Omental fat pad (tissue), 4 donors: Measurements from ENCODE around the gene MMP28. TPM values are rescaled to one million over a fixed set of nuclear protein-coding genes. Genes with fewer than 3 reads are reported as not detected.
A peak's percentile ranks its signal among the peaks of the same experiment; 100 is the strongest.

Experiments
- ATAC-seq: fragments of 150-250 bp; one replicate; pipeline ENCODE4 v1.9.1; 2016; ENCODE audit warnings: mild to moderate bottlenecking, moderate library complexity; ENCODE audit not compliant: low FRiP score
- DNase-seq: peaks from one replicate; pipeline ENCODE4 v3.0.0-alpha.2; 2019; ENCODE audit warnings: low spot score
- total RNA-seq, 4 donors: library from RNA; depleted of rRNA; stranded (reverse); fragments of >200 nt; gene quantifications; one replicate each; pipeline ENCODE4 v1.1.0, GENCODE V29; 2016
- TF ChIP-seq, protein P1 (sequence below), 3 donors: fragments of 450-650 bp; IDR thresholded peaks; one replicate each; pipeline ENCODE4 v1.5.1; 2016 to 2017; ENCODE audit warnings: antibody characterized with exemption in 3 of 3, mild to moderate bottlenecking in 3 of 3, moderate library complexity in 2 of 3

Gene MMP28
- total RNA-seq, 4 donors from 2014 or later: 31.5 to 65.6 (median 48.7) TPM

DNA sequence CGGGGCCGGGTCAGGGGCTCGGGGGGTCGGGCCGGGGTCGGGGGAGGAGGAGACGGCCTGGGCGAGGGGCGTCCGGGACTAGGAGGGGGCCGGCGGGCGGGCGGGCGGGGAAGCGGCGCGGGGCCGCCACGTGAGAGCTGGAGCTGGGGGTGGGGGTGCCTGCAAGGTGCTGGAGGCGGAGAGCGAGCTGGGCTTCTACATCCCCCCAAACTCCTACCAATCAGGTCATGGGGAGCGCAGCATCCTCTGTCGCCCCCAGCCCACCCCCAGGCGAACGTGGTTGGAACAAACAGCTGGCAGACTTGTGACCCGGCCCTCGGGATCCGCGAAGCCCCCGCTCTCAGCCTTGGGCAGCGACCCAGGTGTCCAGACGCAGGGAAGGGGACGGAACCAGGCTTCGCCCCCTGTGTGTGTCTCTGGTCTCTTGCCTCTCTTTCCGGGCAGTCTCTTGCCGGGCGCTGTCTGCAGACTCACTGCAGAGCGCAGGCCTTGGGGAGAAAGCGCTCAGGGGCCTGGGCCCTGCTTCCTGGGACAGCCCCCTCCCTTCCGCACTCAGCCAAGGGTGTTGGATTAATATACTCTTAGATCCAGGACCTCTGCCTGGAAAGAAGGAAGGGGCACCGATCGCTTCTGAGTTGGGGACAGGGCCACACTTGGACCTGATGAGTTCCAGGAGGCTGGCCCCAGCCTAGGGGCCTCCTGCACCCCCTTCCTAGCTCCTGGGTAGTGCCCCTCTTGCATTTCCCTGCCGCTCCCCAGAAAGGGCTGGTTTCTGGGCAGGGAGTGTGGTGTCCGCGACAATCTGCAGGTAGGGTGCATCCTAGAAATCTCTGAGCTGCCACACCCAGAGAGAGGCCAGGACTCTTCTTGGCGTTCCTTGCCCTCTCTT, 63.3 kb downstream of the MMP28 start:
- no peak for DNase-seq
- ATAC-seq: peak; percentile 37
- TF ChIP-seq, protein P1, sequence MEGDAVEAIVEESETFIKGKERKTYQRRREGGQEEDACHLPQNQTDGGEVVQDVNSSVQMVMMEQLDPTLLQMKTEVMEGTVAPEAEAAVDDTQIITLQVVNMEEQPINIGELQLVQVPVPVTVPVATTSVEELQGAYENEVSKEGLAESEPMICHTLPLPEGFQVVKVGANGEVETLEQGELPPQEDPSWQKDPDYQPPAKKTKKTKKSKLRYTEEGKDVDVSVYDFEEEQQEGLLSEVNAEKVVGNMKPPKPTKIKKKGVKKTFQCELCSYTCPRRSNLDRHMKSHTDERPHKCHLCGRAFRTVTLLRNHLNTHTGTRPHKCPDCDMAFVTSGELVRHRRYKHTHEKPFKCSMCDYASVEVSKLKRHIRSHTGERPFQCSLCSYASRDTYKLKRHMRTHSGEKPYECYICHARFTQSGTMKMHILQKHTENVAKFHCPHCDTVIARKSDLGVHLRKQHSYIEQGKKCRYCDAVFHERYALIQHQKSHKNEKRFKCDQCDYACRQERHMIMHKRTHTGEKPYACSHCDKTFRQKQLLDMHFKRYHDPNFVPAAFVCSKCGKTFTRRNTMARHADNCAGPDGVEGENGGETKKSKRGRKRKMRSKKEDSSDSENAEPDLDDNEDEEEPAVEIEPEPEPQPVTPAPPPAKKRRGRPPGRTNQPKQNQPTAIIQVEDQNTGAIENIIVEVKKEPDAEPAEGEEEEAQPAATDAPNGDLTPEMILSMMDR (IDR thresholded peaks at IDR 0.05): no peak

GRCh38 chr17:35731239-35731916, 64.1 kb downstream of the MMP28 start, which contains the start of gene RASL10B:
TSS of gene RASL10B (plus strand) at chr17:35731639. CDS start at chr17:35735185, 3,546 bp downstream.
- DNase-seq: no peak
- peak; percentile 50 for ATAC-seq
- TF ChIP-seq, protein P1 (IDR thresholded peaks at IDR 0.05): no peak

GRCh38 chr17:35730400-35731005, 64.9 kb downstream of the MMP28 start:
- ATAC-seq (no peak), DNase-seq (no peak)
- TF ChIP-seq, protein P1 (IDR thresholded peaks at IDR 0.05): no peak

DNA sequence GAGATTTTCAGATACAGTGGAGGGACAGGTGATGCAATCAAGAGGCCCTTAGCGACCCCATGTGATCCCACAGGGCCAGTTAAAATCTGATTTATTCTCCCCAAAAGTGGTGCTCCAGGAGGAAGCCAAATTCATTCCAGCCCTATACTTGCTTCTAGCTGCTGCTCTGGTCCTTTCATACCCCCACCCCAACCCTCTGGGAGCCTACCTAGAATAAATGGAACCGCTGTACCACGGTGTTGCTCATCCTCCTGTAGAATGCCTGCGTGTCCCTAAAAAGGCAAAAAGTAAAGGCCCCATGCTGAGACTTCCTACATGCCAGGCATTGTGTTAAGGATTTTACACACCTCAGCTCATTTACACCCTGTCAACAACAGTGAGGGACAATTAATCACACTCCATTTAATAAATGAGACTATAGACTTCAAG, 66.0 kb downstream of the MMP28 start:
- DNase-seq (no peak), ATAC-seq (no peak)
- TF ChIP-seq, protein P1 (IDR thresholded peaks at IDR 0.05): no peak

DNA sequence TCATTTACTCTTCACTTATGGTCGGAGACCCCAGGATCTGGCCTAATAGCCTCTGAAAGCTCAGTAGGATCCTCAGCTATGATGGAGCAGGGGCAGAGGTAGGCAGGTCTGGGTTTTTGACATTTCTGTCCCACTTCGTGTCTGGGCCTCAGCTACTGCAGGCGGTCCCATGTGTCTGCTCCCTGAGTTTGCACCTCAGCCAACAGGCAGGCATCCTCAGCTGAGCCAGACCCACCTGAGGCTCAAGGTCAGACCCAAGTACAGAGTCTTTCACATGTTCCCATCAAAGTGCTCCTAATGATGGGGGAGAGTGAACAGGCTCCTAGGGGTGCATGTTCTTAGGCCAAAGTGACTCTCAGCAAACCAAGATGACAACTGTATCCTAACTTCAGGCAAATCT, 66.9 kb downstream of the MMP28 start:
- TF ChIP-seq, protein P1 (IDR thresholded peaks at IDR 0.05): no peak
- DNase-seq (no peak), ATAC-seq (no peak)

DNA sequence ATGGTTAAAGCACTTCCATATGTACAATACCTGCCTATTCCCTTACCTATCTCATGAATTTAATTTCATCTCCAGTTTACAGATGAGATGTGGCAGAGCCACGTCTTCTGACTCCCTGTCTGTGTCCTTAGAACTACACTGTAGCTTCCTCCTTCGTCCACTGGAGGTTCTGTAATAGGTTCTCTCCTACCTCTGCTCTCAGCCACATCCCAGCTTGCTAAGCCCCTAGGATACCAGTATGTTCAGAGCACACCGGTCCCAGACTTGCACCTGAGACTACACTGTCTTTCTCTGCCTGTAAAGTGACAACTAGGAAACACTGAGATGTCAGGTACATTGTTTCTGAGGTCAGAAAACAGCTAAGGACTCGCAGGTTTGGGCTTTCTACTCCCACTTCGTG, 67.8 kb downstream of the MMP28 start:
- ATAC-seq (no peak), DNase-seq (no peak)
- TF ChIP-seq, protein P1 (IDR thresholded peaks at IDR 0.05): no peak
